Activated CD8-positive, alpha-beta memory T cell treated with anti-CD3 and anti-CD28 coated beads, Interleukin-2, amount 50 U/mL, for 1 hour (primary cell): ENCODE measurements around the gene ZNF667.
A peak's percentile ranks its signal among the peaks of the same experiment; 100 is the strongest.

Source experiments
- DNase-seq: peaks from one replicate; pipeline ENCODE4 v3.0.0-alpha.2; 2020; ENCODE audit errors: extremely low read depth

The ZNF667 gene

DNA sequence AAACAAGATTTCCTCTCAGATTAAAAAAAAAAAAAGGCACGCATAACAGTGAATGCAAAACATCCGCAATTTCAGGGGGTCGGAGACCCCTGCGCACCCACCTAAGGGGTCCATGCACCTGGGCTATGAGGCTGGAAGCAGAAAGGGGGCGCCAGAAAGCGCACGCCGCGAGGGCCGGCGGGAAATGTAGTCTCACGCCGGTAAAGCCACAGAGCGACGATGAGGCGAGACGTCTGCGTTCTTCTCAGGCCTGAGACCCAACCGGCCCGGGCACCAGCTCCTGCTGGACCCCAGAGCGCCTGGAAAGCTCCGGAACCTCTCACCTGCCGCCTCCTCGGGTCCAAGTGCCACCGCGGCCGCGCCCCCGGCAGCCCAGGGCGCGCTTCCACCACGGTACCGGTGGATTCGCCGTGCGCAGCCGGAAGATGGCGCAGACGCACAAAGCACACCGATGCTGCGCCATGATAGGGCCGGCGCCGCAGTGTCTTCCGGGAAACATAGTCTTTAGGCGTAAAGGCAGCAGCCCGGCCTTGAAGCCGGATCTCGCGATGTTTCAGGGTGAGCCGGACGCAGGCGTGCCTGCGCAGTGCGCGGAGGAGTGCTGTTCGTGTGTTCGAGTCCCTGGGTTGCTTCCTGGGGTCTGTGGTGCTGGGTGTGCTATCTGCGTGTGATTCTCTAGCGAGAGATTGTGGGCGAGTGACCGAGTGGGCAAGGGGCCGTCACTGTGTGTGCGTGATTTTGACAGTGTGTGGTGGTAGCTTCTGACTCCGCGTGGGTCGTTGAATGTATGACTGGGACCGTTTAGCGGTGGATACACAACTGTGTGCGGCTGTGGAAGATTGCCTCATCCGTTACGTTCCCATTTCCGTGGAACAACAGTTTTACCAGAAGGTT lies 83.8 kb downstream of the ZNF667 start, which contains the start of gene ZNF582:
Gene ZNF582, minus strand, starts transcription at position 416 of the 894 bp plus-strand sequence. CDS start 1,782 bp downstream, outside the sequence.
- DNase-seq = peak; percentile 82
